ENCODE measurements around the gene FAM161B. TPM values are rescaled to one million over a fixed set of nuclear protein-coding genes. Genes with fewer than 3 reads are reported as not detected.

FAM161B gene
- total and polyA plus RNA-seq, 2 of the 13 experiments (the other 11 are each of a cell fraction or from before 2014, with no cell fraction given), result 1.6 to 2.0 TPM

DNA sequence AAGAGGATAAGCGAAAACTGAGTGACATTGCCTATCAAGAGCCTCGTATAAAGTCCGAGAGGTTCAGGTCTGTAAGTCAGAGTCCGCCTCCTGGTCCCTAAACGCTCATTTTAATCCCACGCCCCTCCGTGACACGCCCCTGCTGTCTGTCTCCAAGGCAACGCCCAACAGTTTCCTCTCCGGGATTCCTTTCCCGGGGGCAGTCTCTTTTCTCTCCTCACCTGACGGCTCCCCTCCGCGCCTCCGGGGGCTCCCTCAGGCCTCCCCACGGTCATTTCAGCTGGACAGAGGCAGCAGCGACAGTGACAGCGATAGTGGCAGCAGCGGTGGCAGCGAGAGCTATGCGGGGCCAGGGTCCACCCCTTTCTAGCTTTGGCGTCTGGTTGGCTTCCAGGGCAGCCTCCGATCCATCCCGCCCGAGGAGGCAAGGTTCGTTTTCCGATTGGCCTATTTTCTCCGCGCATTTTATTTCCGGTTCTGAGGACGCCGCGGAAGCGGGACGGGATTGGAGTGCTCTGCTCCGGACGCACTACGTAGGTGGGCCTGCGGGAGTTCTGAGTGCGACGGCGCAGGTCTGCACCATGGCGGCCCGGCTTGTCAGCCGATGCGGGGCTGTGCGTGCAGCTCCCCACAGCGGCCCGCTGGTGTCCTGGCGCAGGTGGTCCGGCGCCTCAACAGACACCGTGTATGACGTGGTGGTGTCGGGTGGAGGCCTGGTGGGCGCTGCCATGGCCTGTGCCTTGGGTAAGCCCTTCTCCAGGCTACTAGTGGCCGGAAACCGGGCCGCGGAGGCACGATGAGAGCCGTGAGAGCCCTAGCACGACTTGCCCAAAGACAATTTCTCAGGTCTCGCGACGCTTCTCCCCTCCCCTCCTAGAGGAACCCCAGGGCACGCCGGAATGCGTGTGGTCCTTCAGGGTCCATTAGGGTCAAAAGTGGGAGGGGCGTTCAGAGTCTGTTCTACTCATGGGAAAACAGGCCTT is at the start of gene FAM161B, which contains the start of gene COQ6 (continued):
- TF ChIP-seq ZNF574 (CRISPR knock-in tag; IDR thresholded peaks at IDR 0.05) (peak; percentile 85), ZNF3 (CRISPR knock-in tag; IDR thresholded peaks at IDR 0.05) (no peak), YEATS4 (CRISPR knock-in tag; IDR thresholded peaks at IDR 0.05; ENCODE audit: borderline replicate concordance) (peak; percentile 74; the same call in 1 of the 2 replicates), ZNF142 (CRISPR knock-in tag; IDR thresholded peaks at IDR 0.05) (no peak), ZNF761 (CRISPR knock-in tag; conservative IDR thresholded peaks at IDR 0.05) (no peak), YEATS2 (CRISPR knock-in tag; IDR thresholded peaks at IDR 0.05; ENCODE audit: borderline replicate concordance) (peak; percentile 81; the same call in 1 of the 2 replicates), RXRB (CRISPR knock-in tag; IDR thresholded peaks at IDR 0.05; ENCODE audit: borderline replicate concordance) (0 out of 2 replicates have a peak, but pooled peaks have one; percentile 35), CEBPG (CRISPR knock-in tag; IDR thresholded peaks at IDR 0.05) (peak; percentile 31; the same call in 1 of the 2 replicates)
- TF ChIP-seq, protein P1, sequence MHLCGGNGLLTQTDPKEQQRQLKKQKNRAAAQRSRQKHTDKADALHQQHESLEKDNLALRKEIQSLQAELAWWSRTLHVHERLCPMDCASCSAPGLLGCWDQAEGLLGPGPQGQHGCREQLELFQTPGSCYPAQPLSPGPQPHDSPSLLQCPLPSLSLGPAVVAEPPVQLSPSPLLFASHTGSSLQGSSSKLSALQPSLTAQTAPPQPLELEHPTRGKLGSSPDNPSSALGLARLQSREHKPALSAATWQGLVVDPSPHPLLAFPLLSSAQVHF (CRISPR knock-in tag; IDR thresholded peaks at IDR 0.05), result no peak

Data from HepG2 (cell line).